MM.1S (cell line): ENCODE data around the gene FAM219A.

Experiments
- DNase-seq: peaks from one replicate; pipeline ENCODE4 v3.0.0-alpha.2; 2015
- H2AFZ ChIP-seq: fragments of 300-600 bp; sonication (generic); 2 replicates; pipeline ENCODE4 v1.6.0; 2016; ENCODE audit warnings: antibody characterized with exemption, low read length
- H3F3A ChIP-seq: fragments of 300-600 bp; sonication (generic); 2 replicates; pipeline ENCODE4 v1.6.1; 2016; ENCODE audit warnings: mild to moderate bottlenecking, antibody characterized with exemption, low read length, moderate library complexity, mixed read lengths; ENCODE audit not compliant: insufficient read depth
- H3K27ac ChIP-seq: fragments of 300-600 bp; sonication (generic); 2 replicates; pipeline ENCODE4 v1.5.1; 2016; ENCODE audit warnings: mild to moderate bottlenecking, low read length
- H3K27me3 ChIP-seq: fragments of 300-600 bp; sonication (generic); replicated peaks from 2 replicates; pipeline ENCODE4 v1.6.0; 2016; ENCODE audit warnings: low read length; ENCODE audit not compliant: insufficient read depth
- H3K36me3 ChIP-seq: fragments of 300-600 bp; sonication (generic); replicated peaks from 2 replicates; pipeline ENCODE4 v1.6.1; 2016; ENCODE audit warnings: mild to moderate bottlenecking, low read length, mixed read lengths; ENCODE audit not compliant: insufficient read depth
- H3K4me1 ChIP-seq: fragments of 300-600 bp; sonication (generic); 2 replicates; pipeline ENCODE4 v1.6.1; 2016; ENCODE audit warnings: low read length, mixed read lengths
- H3K4me2 ChIP-seq: fragments of 300-600 bp; sonication (generic); 2 replicates; pipeline ENCODE4 v1.6.0; 2016; ENCODE audit warnings: low read depth, low read length
- H3K4me3 ChIP-seq: fragments of 300-600 bp; sonication (generic); 2 replicates; pipeline ENCODE4 v1.5.1; 2016; ENCODE audit warnings: low read length, mixed read lengths
- H3K79me2 ChIP-seq: fragments of 300-600 bp; sonication (generic); 2 replicates; pipeline ENCODE4 v1.6.1; 2016; ENCODE audit warnings: mixed run types, low read length, mixed read lengths
- H3K9ac ChIP-seq: fragments of 300-600 bp; sonication (generic); 2 replicates; pipeline ENCODE4 v1.6.1; 2016; ENCODE audit warnings: low read length, mixed read lengths
- H3K9me2 ChIP-seq: fragments of 300-600 bp; sonication (generic); replicated peaks from 2 replicates; pipeline ENCODE4 v1.6.1; 2016; ENCODE audit warnings: mild to moderate bottlenecking, low read length, mixed read lengths; ENCODE audit not compliant: insufficient read depth
- H3K9me3 ChIP-seq: fragments of 300-600 bp; sonication (generic); replicated peaks from 2 replicates; pipeline ENCODE4 v1.6.1; 2016; ENCODE audit warnings: mild to moderate bottlenecking, low read length, mixed read lengths; ENCODE audit not compliant: insufficient read depth
- H4K20me1 ChIP-seq: fragments of 300-600 bp; sonication (generic); 2 replicates; pipeline ENCODE4 v1.6.1; 2016; ENCODE audit warnings: mild to moderate bottlenecking, low read length, moderate library complexity, mixed read lengths; ENCODE audit not compliant: insufficient read depth
- EZH2 ChIP-seq: fragments of 300-600 bp; sonication (generic); optimal IDR thresholded peaks from 2 replicates; pipeline ENCODE3; 2017; ENCODE audit warnings: low read depth, mild to moderate bottlenecking, antibody characterized with exemption, low read length, mixed read lengths
- EZH2phosphoT487 ChIP-seq: fragments of 300-600 bp; sonication (generic); IDR thresholded peaks from 2 replicates; pipeline ENCODE4 v1.6.1; 2018; ENCODE audit warnings: antibody characterized with exemption, low read length
- TF ChIP-seq, protein P1 (sequence below): fragments of 300-600 bp; sonication (generic); IDR thresholded peaks from 2 replicates; pipeline ENCODE4 v1.5.1; 2016; ENCODE audit warnings: antibody characterized with exemption, low read length, mixed read lengths

Gene FAM219A

GRCh38 chr9:34405719-34406118 is 52.7 kb downstream of the FAM219A start:
- H2AFZ ChIP-seq: no peak overlapping the region
- H3K4me3 ChIP-seq: no peak overlapping the region
- H3K4me1 ChIP-seq: no peaks in the 10 kb centered on the region
- TF ChIP-seq, protein P1, sequence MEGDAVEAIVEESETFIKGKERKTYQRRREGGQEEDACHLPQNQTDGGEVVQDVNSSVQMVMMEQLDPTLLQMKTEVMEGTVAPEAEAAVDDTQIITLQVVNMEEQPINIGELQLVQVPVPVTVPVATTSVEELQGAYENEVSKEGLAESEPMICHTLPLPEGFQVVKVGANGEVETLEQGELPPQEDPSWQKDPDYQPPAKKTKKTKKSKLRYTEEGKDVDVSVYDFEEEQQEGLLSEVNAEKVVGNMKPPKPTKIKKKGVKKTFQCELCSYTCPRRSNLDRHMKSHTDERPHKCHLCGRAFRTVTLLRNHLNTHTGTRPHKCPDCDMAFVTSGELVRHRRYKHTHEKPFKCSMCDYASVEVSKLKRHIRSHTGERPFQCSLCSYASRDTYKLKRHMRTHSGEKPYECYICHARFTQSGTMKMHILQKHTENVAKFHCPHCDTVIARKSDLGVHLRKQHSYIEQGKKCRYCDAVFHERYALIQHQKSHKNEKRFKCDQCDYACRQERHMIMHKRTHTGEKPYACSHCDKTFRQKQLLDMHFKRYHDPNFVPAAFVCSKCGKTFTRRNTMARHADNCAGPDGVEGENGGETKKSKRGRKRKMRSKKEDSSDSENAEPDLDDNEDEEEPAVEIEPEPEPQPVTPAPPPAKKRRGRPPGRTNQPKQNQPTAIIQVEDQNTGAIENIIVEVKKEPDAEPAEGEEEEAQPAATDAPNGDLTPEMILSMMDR: no peak
- TF ChIP-seq EZH2phosphoT487 (no peak), EZH2 (no peak)
- H3K27me3 ChIP-seq: no peaks in the 10 kb centered on the region
- DNase-seq: no peak
- H3K79me2 ChIP-seq: no peaks in the 10 kb centered on the region
- no peaks in the 10 kb centered on the region for H3F3A ChIP-seq
- no peak overlapping the region for H3K4me2 ChIP-seq
- H3K36me3 ChIP-seq: no peaks in the 10 kb centered on the region
- no peaks in the 10 kb centered on the region for H3K9me3 ChIP-seq
- no peak overlapping the region for H3K9ac ChIP-seq
- no peaks in the 10 kb centered on the region for H3K9me2 ChIP-seq
- no peaks in the 10 kb centered on the region for H4K20me1 ChIP-seq
- no peak overlapping the region for H3K27ac ChIP-seq

DNA sequence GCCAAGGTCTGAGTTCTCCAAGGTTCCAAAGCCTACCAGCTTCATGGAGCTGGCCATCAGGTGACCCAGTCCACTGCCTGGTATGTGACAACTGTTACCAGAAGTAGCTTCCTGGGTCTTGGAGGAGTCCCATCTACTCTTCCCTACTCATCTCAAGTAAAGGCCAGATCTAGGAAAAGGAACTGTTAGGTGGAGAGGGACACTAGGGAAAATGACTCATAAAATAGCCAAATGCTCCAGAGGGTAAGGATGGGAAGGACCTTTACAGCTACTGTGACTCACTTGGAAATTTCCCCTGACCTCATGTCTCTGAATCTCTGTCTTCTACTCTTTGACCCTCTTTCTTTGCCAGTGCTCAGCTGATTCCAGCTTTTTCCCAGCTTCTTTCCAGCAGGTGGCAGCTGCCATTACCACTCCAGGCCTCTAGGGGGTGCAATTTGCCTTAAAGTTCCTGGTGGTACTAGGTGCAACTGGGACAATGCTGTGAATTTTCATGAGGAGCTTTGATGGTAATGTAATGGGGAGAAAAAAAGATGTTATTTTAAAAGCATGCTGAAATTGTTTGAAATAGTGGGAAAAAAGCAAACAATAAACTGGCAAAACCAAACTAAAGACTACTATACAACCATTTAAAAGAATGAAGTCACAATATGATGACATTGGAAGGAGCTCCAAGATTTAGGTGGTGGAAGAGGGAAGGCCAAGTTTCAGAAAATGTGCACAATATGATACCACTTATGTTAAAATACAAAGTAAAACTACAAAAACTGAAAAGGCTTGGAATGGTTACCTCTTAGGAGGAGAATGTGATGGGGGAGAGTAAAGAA is 54.6 kb downstream of the FAM219A start:
- H3K27ac ChIP-seq: no peak overlapping the region
- no peaks in the 10 kb centered on the region for H3F3A ChIP-seq
- DNase-seq: peak; percentile 30
- TF ChIP-seq, protein P1: peak; percentile 98
- TF ChIP-seq EZH2 (no peak), EZH2phosphoT487 (no peak)
- no peaks in the 10 kb centered on the region for H3K36me3 ChIP-seq
- H3K4me3 ChIP-seq: no peak overlapping the region
- no peaks in the 10 kb centered on the region for H3K9me3 ChIP-seq
- H3K4me1 ChIP-seq: no peaks in the 10 kb centered on the region
- no peak overlapping the region for H3K9ac ChIP-seq
- no peaks in the 10 kb centered on the region for H3K27me3 ChIP-seq
- H3K9me2 ChIP-seq: no peaks in the 10 kb centered on the region
- H3K4me2 ChIP-seq: no peak overlapping the region
- H4K20me1 ChIP-seq: no peaks in the 10 kb centered on the region
- H2AFZ ChIP-seq: no peak overlapping the region
- no peaks in the 10 kb centered on the region for H3K79me2 ChIP-seq

- H3K9me2 ChIP-seq: no peaks in the 10 kb centered on the region
- H3K4me3 ChIP-seq: no peak overlapping the region
- H2AFZ ChIP-seq: no peak overlapping the region
- H4K20me1 ChIP-seq: no peaks in the 10 kb centered on the region
- no peak overlapping the region for H3K9ac ChIP-seq
- no peak for DNase-seq
- no peaks in the 10 kb centered on the region for H3K27me3 ChIP-seq
- H3K4me2 ChIP-seq: no peak overlapping the region
- no peak overlapping the region for H3K27ac ChIP-seq
- H3K4me1 ChIP-seq: no peaks in the 10 kb centered on the region
- no peaks in the 10 kb centered on the region for H3K79me2 ChIP-seq
- no peaks in the 10 kb centered on the region for H3F3A ChIP-seq
- no peaks in the 10 kb centered on the region for H3K9me3 ChIP-seq
- no peak for TF ChIP-seq EZH2phosphoT487
- TF ChIP-seq, protein P1: no peak
- no peak for TF ChIP-seq EZH2
- H3K36me3 ChIP-seq: no peaks in the 10 kb centered on the region
Observed at GRCh38 chr9:34400686-34401602, 57.4 kb downstream of the FAM219A start.
